GM13976 (cell line): ENCODE data around the gene ISOC2.
"Not testable (repeated sequence)": the region's sequence is repeated elsewhere in the genome, so short reads cannot be mapped to it uniquely, and the experiment has no call there.

Source experiments
- DNase-seq: peaks from one replicate; pipeline ENCODE4 v3.0.0; 2012; ENCODE audit warnings: low spot score
- CTCF ChIP-seq: IDR thresholded peaks from 2 replicates; pipeline ENCODE4 v1.5.1; 2012; ENCODE audit warnings: borderline replicate concordance, mild to moderate bottlenecking; ENCODE audit not compliant: insufficient read depth; ENCODE audit errors: extremely low read depth, missing control alignments, control extremely low read depth
- in situ Hi-C: fragments of 300-500 bp; cut with MboI; formaldehyde crosslinking; loops from one replicate; pipeline ENCODE4 v1.12.0; 2022; ENCODE audit warnings: low sequenced_read_pairs, mixed read lengths, inconsistent platforms; ENCODE audit not compliant: unreplicated experiment

Gene ISOC2

GRCh38 chr19:55418185-55418584 is 43.3 kb downstream of the ISOC2 start:
- in situ Hi-C loops, result no loop called here

DNA sequence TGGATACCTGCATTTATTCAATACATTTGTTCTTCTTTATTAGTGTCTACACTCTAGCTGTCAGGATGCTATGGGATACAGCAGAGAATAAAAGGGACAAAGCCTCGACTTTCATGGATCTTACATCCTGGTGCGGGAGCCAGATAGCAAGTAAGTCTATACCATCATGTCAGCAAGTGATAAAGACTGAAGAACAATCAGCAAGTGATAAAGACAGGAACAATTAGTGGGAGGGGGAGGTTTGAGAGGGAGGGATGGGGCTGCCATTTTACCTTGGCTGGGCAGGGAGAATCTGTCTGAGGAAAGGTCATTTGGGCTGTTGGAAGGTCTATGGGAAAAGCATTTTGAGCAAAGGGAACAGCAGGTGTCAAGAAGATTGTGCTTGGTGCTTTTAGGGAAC is 51.3 kb downstream of the ISOC2 start:
- in situ Hi-C loops, result no loop called here
- TF ChIP-seq CTCF, result no peak
- DNase-seq, result no peak

More at GRCh38 chr19:55418185-55418584, 43.3 kb downstream of the ISOC2 start:
- DNase-seq, result peak; percentile 77
- peak; percentile 69 for TF ChIP-seq CTCF

DNA sequence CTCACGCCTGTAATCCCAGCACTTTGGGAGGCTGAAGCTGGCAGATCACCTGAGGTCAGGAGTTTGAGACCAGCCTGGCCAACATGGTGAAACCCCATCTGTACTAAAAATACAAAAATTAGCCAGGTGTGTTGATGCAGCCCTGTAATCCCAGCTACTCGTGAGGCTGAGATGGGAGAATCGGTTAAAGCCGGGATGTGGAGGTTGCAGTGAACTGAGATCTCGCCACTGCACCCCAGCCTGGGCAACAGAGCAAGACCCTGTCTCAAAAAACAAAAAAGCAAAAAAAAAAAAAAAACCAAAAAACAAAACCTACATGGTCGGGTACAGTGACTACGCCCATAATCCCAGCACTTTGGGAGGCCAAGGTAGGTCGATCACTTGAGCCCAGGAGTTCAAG is 52.3 kb downstream of the ISOC2 start:
- in situ Hi-C loops, DNase-seq: not testable (repeated sequence)

DNA sequence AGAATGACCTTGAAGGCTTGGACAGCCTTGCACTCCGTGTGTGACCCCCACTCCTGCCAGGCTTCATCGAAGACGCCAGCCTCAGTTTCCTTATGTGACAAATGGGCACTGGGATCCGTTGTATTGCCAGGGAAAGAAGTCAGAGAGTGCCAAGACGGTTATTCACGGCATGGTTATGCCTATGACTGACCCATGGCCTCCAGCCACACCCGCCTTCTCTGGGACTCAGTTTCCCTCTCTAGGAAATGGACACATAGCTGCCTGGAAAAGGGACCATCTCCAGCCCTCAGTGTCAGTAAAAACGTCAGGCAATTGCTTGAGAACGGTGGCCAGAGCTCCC is 52.9 kb downstream of the ISOC2 start:
- no peak for TF ChIP-seq CTCF
- in situ Hi-C loops, result no loop called here
- DNase-seq, result no peak

GRCh38 chr19:55407800-55408532 is 53.5 kb downstream of the ISOC2 start:
- no peak for TF ChIP-seq CTCF
- peak; percentile 98 for DNase-seq
- in situ Hi-C loops, result no loop called here

- in situ Hi-C loops, DNase-seq: not testable (repeated sequence)
These were observed 54.0 kb downstream of the ISOC2 start, which contains the start of gene UBE2S for GRCh38 chr19:55407550-55407799. UBE2S (minus strand) TSS chr19:55407788; CDS start chr19:55407589, 199 bp downstream.

DNA sequence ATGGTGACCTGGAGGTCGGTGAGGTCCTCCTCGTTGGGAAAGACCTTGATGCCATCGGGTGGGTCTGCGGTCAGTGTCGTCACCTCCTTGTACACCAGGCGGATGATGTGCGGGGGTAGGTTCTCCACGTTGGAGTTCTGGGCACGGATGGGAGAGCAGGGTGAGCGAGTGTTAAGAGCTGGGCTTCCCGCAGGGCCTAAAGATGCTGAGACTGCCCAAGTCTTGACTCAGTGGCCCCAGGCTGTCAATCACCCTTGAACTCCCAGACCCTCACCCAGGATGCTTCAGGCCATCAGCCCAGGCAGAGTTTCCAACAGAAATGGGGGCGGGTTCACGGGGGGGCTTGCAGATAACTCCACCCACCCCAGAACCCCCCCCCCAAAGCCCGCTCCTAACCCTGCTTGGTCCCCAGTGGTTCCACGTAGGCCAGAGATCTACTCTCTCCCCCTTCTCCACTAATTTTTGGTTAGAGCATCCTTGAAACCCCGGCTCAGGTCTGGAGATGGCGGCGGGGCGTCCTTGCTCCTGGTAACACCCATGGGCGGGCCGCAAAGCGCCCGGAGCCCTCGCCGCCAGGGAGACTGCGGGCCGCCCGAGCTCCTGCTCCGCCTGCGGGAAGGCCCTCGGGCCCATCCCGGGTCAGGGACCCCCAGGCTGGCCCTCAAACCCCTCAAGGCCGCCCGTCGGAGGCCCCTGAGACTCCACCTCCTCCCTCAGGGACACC is 54.5 kb downstream of the ISOC2 start:
- in situ Hi-C loops, result no loop called here
- TF ChIP-seq CTCF, result no peak
- peak; percentile 67 for DNase-seq

- in situ Hi-C loops, result no loop called here
These were observed 55.2 kb downstream of the ISOC2 start for GRCh38 chr19:55406091-55406825.

More at GRCh38 chr19:55406091-55406825, 55.2 kb downstream of the ISOC2 start:
- DNase-seq, result no peak
- TF ChIP-seq CTCF, result no peak
